HG03039 (cell line): ENCODE data around the gene BPIFB6.

ENCODE experiments used
- ATAC-seq: cut with Tn5 transposase; IDR thresholded peaks from one replicate; pipeline ENCODE4 v1.9.1; 2021; ENCODE audit warnings: mild to moderate bottlenecking, moderate library complexity; ENCODE audit not compliant: unreplicated experiment

The BPIFB6 gene

GRCh38 chr20:33000802-33001466 is 30.5 kb upstream of the BPIFB6 start:
- ATAC-seq = no peak

- ATAC-seq = no peak
Observed at GRCh38 chr20:33002087-33002808, 29.2 kb upstream of the BPIFB6 start.

GRCh38 chr20:33004141-33004751 is 27.2 kb upstream of the BPIFB6 start, which contains the start of gene SUN5:
SUN5 (minus strand) TSS chr20:33004433; CDS start chr20:33004340, 93 bp downstream.
- no peak for ATAC-seq

GRCh38 chr20:33005132-33005566 is 26.3 kb upstream of the BPIFB6 start:
- no peak for ATAC-seq

DNA sequence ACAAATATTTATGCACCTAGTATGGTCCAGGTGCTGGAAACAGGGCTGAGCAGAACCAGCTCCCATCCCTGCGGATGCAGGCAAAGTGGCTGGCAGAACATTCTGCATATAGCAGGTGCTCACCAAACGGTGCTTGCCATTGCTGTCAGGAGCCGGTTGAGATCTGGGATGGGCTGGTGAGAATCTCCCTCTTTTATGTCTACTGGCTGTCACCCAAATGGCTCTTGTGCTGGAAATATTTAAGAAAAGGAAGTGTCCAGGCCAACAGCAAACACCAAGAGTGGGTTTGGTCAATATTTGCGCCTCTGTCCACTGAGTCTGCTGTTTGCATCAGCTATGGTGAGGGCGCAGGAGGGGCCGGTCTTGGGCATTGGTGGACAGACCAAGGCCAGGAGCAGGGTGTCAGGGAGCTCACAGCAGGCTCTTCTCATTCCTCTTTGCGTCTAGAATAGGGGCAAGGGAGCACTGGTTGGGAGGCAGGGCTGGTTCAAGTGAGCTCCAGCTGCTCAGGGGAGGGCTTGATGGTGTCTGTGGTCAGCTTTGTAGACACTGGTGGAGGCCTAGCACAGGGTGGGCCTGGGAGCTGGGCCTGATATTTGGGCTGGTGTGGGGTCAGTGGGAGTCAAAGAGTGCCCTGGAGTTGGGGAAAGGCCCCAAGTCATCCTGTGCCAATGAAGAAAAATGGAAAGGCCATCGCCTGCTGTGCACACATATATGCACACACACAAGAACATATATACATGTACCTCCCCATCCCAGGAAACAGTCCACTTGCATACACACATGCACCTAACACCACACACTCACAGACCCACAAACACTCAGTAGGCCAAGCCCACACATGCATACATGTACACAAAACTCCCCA is 25.3 kb upstream of the BPIFB6 start:
- no peak for ATAC-seq

DNA sequence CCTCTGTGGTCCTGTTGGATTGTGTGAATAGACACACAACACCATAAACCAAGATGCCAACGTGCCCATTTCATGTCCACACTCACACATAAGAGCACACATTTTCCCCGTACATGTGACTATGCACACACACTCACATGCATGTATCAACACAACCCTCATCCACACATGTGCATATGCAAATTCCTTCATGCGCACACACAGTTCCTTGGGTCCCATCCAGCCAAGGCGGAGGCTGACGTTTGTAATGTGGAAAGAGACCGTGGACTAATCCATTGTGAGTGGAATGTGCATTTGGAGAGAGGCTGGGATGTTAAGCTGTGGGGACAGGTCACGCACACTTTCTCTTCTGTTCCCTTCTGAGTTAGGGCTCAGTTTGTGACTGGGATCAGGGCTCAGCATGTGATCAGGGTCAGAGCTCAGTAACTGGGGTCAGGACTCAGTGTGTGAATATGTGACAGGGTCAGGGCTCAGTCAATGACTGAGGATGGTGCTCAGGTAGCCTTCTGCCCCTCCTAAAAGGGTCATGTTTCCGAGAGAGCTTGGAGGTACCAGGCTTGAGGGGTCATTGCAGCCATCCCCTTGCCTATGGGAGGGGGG is 24.6 kb upstream of the BPIFB6 start:
- no peak for ATAC-seq

GRCh38 chr20:33007376-33008335 is 23.8 kb upstream of the BPIFB6 start, which contains the start of gene BPIFB2:
BPIFB2 (plus strand) TSS chr20:33007704; CDS start chr20:33008575, 871 bp downstream.
- no peak for ATAC-seq

DNA sequence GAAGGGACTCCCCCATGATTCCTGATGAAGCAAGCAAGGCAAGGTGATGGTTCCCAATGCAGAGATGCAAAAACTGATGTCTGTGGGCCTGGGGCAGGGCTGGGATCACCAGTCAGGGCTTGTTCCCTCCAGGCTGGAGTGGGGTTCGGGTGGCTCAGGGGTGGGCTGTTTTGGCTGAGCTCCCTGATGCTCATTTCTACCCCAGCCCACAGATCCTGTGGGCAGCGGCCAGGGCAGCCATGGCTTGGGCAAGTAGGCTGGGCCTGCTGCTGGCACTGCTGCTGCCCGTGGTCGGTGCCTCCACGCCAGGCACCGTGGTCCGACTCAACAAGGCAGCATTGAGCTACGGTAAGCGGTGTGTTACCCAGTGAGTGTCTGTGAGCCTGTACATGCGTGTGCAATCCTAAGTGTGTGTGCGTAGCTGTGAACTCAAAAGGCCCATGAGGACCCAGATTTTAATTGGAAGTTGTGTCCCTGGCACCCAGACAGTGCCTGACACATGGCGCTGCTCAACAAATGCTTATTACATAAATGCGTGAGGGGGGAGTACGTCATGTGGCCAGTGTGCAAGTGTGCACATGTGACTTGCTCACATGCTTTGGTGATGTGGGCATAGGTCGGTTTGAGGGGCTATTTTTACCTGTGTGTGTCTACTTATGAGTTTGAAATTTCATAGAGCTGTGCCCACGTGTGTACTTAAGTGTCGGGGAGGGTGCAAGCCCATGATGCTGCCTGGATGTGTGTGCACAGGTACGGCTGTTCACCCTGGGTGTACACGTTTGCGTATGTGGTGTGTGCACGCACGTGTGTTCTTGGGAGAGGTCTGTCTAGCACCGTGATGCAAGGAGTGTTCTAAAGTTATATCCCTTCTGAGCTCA is 22.9 kb upstream of the BPIFB6 start:
- ATAC-seq = no peak

GRCh38 chr20:33009214-33010132 is 22.0 kb upstream of the BPIFB6 start:
- ATAC-seq = no peak

DNA sequence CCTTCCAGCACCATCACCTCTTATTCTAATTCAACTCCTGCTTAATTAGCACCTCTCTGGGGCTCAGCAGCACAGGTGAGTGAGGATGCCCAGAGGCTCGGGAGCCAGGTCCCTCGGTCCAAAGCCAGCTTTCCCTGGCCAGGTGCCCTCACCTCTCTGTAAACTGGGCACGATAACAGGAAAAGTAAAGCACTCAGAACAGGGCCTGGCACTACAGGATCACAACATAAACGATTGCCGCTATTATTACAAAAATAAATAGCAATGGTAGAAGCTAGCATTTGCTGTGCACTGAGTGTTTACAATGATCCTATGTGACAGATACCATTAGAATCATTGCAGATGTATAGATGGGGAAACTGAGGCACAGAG is 21.3 kb upstream of the BPIFB6 start:
- no peak for ATAC-seq

DNA sequence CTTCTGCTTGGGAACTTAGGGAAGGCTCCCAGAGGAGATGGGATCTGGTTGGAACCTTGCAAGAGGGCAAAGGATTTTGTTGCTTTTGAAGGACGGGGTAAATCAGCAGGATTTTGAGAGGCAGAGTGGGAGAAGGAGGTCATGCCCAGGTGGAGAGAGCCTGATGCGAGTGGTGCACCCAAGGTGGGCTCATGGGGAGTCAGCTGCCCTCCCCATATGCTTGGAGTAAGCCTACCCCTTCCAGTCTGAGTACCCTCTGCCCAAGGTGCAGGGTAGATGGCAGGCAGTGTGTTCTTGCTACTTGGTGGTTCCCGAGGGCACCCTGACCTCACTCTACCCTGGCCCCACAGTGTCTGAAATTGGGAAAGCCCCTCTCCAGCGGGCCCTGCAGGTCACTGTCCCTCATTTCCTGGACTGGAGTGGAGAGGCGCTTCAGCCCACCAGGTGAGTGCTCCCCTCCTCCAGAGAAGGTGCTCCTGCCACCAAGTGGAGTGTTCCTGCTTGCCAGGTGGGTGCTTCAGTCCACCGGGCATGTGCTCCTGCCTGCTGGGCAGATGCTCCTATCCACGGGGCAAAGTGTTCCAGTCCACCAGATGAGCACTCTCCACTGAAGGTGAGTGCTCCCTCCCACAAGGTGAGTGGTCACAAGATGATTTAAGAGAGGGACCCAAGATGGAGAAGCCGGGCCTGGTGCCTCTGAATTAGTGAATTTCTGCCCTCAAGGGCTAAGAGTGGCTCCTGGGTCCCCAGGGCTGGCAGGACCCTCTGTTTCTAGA is 20.6 kb upstream of the BPIFB6 start:
- no peak for ATAC-seq

- no peak for ATAC-seq
Observed at GRCh38 chr20:33012327-33013189, 18.9 kb upstream of the BPIFB6 start.

GRCh38 chr20:33013701-33014326 is 17.6 kb upstream of the BPIFB6 start:
- no peak for ATAC-seq

DNA sequence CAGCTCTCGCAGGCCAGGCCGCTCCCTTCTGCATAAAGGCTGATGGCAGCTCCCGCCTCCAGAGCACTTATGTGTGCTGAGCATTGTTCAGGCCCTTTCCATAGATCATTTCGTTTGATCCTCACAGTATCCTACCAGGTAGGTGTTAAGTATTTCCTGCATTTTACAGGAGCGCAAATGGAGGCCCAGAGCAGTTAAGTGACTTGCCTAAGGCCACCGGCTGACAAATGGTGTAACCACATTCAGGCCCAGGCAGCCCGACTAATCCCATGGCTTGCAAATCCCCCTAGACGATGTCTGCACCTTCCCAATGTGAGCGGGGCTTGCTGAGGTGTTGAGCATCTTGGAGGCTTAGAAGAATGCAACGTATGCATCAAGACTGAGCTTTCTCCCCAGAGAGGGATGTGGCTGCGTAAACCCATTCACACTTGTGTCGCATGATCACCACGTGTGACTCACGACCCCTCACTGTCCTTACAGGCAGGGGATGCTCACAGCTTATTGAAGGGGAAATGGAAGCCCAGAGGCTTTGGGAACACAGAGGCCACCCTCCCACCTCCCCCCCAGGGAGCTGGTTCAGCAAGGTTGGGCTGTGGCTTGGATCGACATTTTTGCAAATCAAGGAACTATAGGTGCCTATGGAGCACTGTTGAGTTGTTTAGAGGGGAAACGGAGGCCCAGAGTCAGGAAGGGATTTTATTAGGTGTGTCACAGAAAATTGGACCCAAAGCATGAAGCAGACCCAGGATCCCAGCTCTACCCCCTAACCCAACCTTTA is 16.9 kb upstream of the BPIFB6 start:
- ATAC-seq = no peak

- ATAC-seq = no peak
Observed at GRCh38 chr20:33015114-33015484, 16.3 kb upstream of the BPIFB6 start.
